GM23248 (cell line): ENCODE measurements around the gene SMIM35. TPM values are rescaled to one million over a fixed set of nuclear protein-coding genes. Genes with fewer than 3 reads are reported as not detected.
"Not testable (repeated sequence)": the region's sequence is repeated elsewhere in the genome, so short reads cannot be mapped to it uniquely, and the experiment has no call there.

ENCODE experiments used
- DNase-seq: peaks from one replicate; pipeline ENCODE4 v3.0.0-alpha.2; 2015
- H2AFZ ChIP-seq: fragments of 200-600 bp; sonication (generic); 2 replicates; pipeline ENCODE4 v1.6.1; 2016; ENCODE audit warnings: antibody characterized with exemption
- H3F3A ChIP-seq: fragments of 200-600 bp; sonication (generic); 2 replicates; pipeline ENCODE4 v1.6.1; 2016; ENCODE audit warnings: mild to moderate bottlenecking, antibody characterized with exemption, mixed run types; ENCODE audit not compliant: insufficient read depth
- H3K27ac ChIP-seq: fragments of 200-600 bp; sonication (generic); 2 replicates; pipeline ENCODE4 v1.5.1; 2016; ENCODE audit warnings: mild to moderate bottlenecking
- H3K27me3 ChIP-seq: fragments of 200-600 bp; sonication (generic); replicated peaks from 2 replicates; pipeline ENCODE4 v1.6.1; 2016; ENCODE audit warnings: mild to moderate bottlenecking; ENCODE audit not compliant: insufficient read depth
- H3K36me3 ChIP-seq: fragments of 200-600 bp; sonication (generic); 2 replicates; pipeline ENCODE4 v1.6.1; 2016; ENCODE audit warnings: low read depth, mild to moderate bottlenecking
- H3K4me1 ChIP-seq: fragments of 200-600 bp; sonication (generic); 2 replicates; pipeline ENCODE4 v1.6.1; 2016; ENCODE audit warnings: mild to moderate bottlenecking; ENCODE audit not compliant: insufficient read depth
- H3K4me2 ChIP-seq: fragments of 200-600 bp; sonication (generic); one replicate; pipeline ENCODE4 v1.6.1; 2016; ENCODE audit warnings: mild to moderate bottlenecking; ENCODE audit not compliant: unreplicated experiment
- H3K4me3 ChIP-seq: fragments of 200-600 bp; sonication (generic); 2 replicates; pipeline ENCODE4 v1.5.1; 2016; ENCODE audit warnings: mild to moderate bottlenecking
- H3K79me2 ChIP-seq: fragments of 200-600 bp; sonication (generic); 2 replicates; pipeline ENCODE4 v1.6.1; 2016; ENCODE audit warnings: mild to moderate bottlenecking; ENCODE audit not compliant: insufficient read depth
- H3K9ac ChIP-seq: fragments of 200-600 bp; sonication (generic); 2 replicates; pipeline ENCODE4 v1.6.1; 2016; ENCODE audit warnings: mild to moderate bottlenecking
- H3K9me2 ChIP-seq: fragments of 200-600 bp; sonication (generic); 2 replicates; pipeline ENCODE4 v1.6.1; 2016; ENCODE audit warnings: mixed run types, mild to moderate bottlenecking, moderate library complexity; ENCODE audit not compliant: insufficient read depth
- H3K9me3 ChIP-seq: fragments of 200-600 bp; sonication (generic); one replicate; pipeline ENCODE4 v1.6.1; 2017; ENCODE audit warnings: low read depth
- H4K20me1 ChIP-seq: fragments of 200-600 bp; sonication (generic); 2 replicates; pipeline ENCODE4 v1.6.0; 2016; ENCODE audit not compliant: insufficient read depth
- EZH2 ChIP-seq: fragments of 200-600 bp; sonication (generic); IDR thresholded peaks from 2 replicates; pipeline ENCODE4 v1.6.1; 2018; ENCODE audit warnings: antibody characterized with exemption, mild to moderate bottlenecking; ENCODE audit not compliant: insufficient read depth, poor library complexity, severe bottlenecking
- EZH2phosphoT487 ChIP-seq: fragments of 200-600 bp; sonication (generic); IDR thresholded peaks from 2 replicates; pipeline ENCODE4 v1.6.1; 2018; ENCODE audit warnings: antibody characterized with exemption, moderate library complexity, mild to moderate bottlenecking, low read depth; ENCODE audit not compliant: insufficient read depth
- WGBS, 2 experiments: methylation state at CpG; one replicate each; pipeline ENCODE4 v1.1.6; 2015 to 2017; ENCODE audit warnings: low lambda C conversion rate in 2 of 2, low coverage in 1 of 2; ENCODE audit errors: missing lambda C conversion rate in 2 of 2; 5-methylcytosine and 5-hydroxymethylcytosine counted together
- in situ Hi-C: fragments of 300-500 bp; cut with MboI; formaldehyde crosslinking; loops from 2 replicates; pipeline ENCODE4 v1.15.0; 2020
- polyA plus RNA-seq: library from polyadenylated mRNA; unstranded; fragments of >200 nt; fragmentation: Nextera tagmentation; extraction: Ambion mirVana; gene quantifications from 2 replicates; pipeline ENCODE4 v1.2.1, GENCODE V29; 2016
- total RNA-seq: library from RNA; depleted of rRNA; stranded (reverse); fragments of >200 nt; shearing (Covaris generic); gene quantifications from 2 replicates; pipeline ENCODE4 v1.2.3, GENCODE V29; 2014

SMIM35 gene
- total and polyA plus RNA-seq, 2 experiments from 2014 or later = not detected

GRCh38 chr11:118067006-118067405, 19.8 kb downstream of the SMIM35 start:
- H3K36me3 ChIP-seq = no peaks in the 10 kb centered on the region

GRCh38 chr11:118065384-118065783, 21.4 kb downstream of the SMIM35 start:
- no peak overlapping the region for H3K9ac ChIP-seq
- no peak overlapping the region for H3K27ac ChIP-seq
- H3K4me1 ChIP-seq = no peaks in the 10 kb centered on the region
- no peaks in the 10 kb centered on the region for H3F3A ChIP-seq
- no peak overlapping the region for H2AFZ ChIP-seq
- no peak for DNase-seq
- no peak overlapping the region for H3K4me3 ChIP-seq
- in situ Hi-C loops = no loop called here
- H3K36me3 ChIP-seq = no peaks in the 10 kb centered on the region
- no peak overlapping the region for H3K4me2 ChIP-seq
- no peaks in the 10 kb centered on the region for H3K79me2 ChIP-seq
- WGBS, 2 experiments = 41 to 53% methylated on average over 3 of the region's 3 CpGs
- H4K20me1 ChIP-seq = no peaks in the 10 kb centered on the region
- H3K9me2 ChIP-seq = no peaks in the 10 kb centered on the region
- H3K9me3 ChIP-seq = no peaks in the 10 kb centered on the region
- H3K27me3 ChIP-seq = peaks cover 7% of the 10 kb centered on the region; the same call in 1 of the 2 replicates
- no peak for TF ChIP-seq EZH2
- no peak for TF ChIP-seq EZH2phosphoT487

More at GRCh38 chr11:118067006-118067405, 19.8 kb downstream of the SMIM35 start:
- 54 to 55% methylated on average over 8 of the region's 8 CpGs for WGBS, 2 experiments
- H3K27me3 ChIP-seq = peaks cover 7% of the 10 kb centered on the region; the same call in 1 of the 2 replicates
- H3K79me2 ChIP-seq = no peaks in the 10 kb centered on the region
- H2AFZ ChIP-seq = no peak overlapping the region
- no peaks in the 10 kb centered on the region for H3K9me3 ChIP-seq
- no peak overlapping the region for H3K4me3 ChIP-seq
- in situ Hi-C loops = no loop called here
- no peak overlapping the region for H3K9ac ChIP-seq
- no peak for TF ChIP-seq EZH2phosphoT487
- no peak for TF ChIP-seq EZH2
- H3K9me2 ChIP-seq = no peaks in the 10 kb centered on the region
- no peaks in the 10 kb centered on the region for H4K20me1 ChIP-seq
- no peak overlapping the region for H3K4me2 ChIP-seq
- no peak for DNase-seq
- H3K4me1 ChIP-seq = no peaks in the 10 kb centered on the region
- H3K27ac ChIP-seq = no peak overlapping the region
- H3F3A ChIP-seq = no peaks in the 10 kb centered on the region

DNA sequence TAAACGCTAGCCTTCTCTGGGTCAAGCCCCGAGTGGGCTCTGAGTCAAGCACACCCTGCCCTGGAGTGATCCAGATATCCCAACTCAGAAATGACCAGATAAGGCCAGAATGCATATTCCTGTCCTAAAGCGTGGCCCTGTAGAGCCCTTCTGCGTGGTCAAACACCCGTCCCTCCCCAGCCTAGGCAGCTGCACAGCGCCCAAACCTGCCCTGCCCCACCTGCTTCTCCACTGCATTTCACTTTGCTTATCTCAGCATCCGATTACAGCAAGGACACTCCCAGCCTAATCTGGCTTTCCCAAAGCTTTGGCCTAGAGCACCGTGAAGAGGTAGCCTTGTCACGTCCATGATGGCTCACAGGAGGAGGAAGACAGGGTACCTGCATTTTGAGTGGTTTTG, 21.8 kb downstream of the SMIM35 start:
- Histone ChIP-seq H3K9ac (no peak overlapping the region), H3K4me2 (no peak overlapping the region), H3F3A (no peaks in the 10 kb centered on the region), H4K20me1 (no peaks in the 10 kb centered on the region), H3K9me3 (no peaks in the 10 kb centered on the region), H3K27me3 (peaks cover 7% of the 10 kb centered on the region; the same call in 1 of the 2 replicates), H3K79me2 (no peaks in the 10 kb centered on the region), H3K27ac (no peak overlapping the region), H2AFZ (no peak overlapping the region), H3K4me1 (no peaks in the 10 kb centered on the region), H3K36me3 (no peaks in the 10 kb centered on the region), H3K9me2 (no peaks in the 10 kb centered on the region), H3K4me3 (no peak overlapping the region)
- in situ Hi-C loops = no loop called here
- TF ChIP-seq EZH2phosphoT487 (no peak), EZH2 (no peak)
- DNase-seq = no peak
- WGBS, 2 experiments = 53 to 54% methylated on average over 9 of the region's 9 CpGs

- 51 to 52% methylated on average over 5 of the region's 5 CpGs for WGBS, 2 experiments
- H3K9me3 ChIP-seq, H4K20me1 ChIP-seq, H3F3A ChIP-seq, H3K9ac ChIP-seq, H3K27ac ChIP-seq, H3K79me2 ChIP-seq, H3K9me2 ChIP-seq, H3K4me3 ChIP-seq, H3K4me1 ChIP-seq, H3K4me2 ChIP-seq, in situ Hi-C loops, H2AFZ ChIP-seq, H3K36me3 ChIP-seq, DNase-seq: not testable (repeated sequence)
- H3K27me3 ChIP-seq = peaks cover 12% of the 10 kb centered on the region; the same call in 1 of the 2 replicates
Observed at GRCh38 chr11:118062631-118063030, 24.1 kb downstream of the SMIM35 start.

DNA sequence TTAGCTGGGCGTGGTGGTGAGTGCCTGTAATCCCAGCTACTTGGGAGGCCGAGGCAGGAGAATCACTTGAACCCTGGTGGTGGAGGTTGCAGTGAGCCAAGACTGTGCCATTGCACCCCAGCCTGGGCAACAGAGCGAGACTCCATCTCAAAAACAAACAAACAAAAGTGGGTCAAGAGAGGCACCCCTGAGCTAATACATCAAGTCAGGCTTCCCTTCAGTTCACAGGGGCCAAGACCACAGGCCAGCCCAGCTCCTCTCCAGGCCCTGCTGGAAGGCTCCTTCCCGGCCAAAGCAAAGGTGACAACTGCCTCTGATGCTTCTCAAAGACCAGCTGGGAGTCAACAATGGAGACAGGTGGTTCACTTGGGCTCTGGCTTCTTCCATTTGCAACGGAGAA, 24.6 kb downstream of the SMIM35 start:
- H3K79me2 ChIP-seq, H3K4me2 ChIP-seq, H3K4me3 ChIP-seq, DNase-seq, in situ Hi-C loops, H3K9me3 ChIP-seq, H2AFZ ChIP-seq, H4K20me1 ChIP-seq, H3F3A ChIP-seq, H3K27ac ChIP-seq, H3K9me2 ChIP-seq, H3K4me1 ChIP-seq, H3K9ac ChIP-seq, H3K36me3 ChIP-seq: not testable (repeated sequence)
- WGBS, 2 experiments = 33 to 37% methylated on average over 5 of the region's 5 CpGs
- peaks cover 12% of the 10 kb centered on the region; the same call in 1 of the 2 replicates for H3K27me3 ChIP-seq
